Measurements from ENCODE around the gene DGCR2.
A peak's percentile ranks its signal among the peaks of the same experiment; 100 is the strongest.

DGCR2 gene

GRCh38 chr22:19146215-19146968 is 24.2 kb upstream of the DGCR2 start:
- H3K27ac ChIP-seq (ENCODE audit: low read depth, low read length), result no peak overlapping the region
- H3K4me1 ChIP-seq (ENCODE audit: control insufficient read depth in 5 of 5, insufficient read depth in 5 of 5, low read length in 5 of 5), result peaks cover 5 to 21% (median 18%) of the 10 kb centered on the region in 5 donors
- H3K4me3 ChIP-seq (ENCODE audit: low read depth in 1 of 5, low read length in 5 of 5), result no peak overlapping the region
- peaks cover 0 to 2% (median under 1%) of the 10 kb centered on the region in 5 donors for H3K9me3 ChIP-seq (ENCODE audit: control insufficient read depth in 5 of 5, low read length in 5 of 5)
- H3K36me3 ChIP-seq (ENCODE audit: control insufficient read depth in 5 of 5, insufficient read depth in 5 of 5, low read length in 5 of 5), result peaks cover 0 to 12% (median 11%) of the 10 kb centered on the region in 5 donors
- H3K27me3 ChIP-seq (ENCODE audit: control insufficient read depth in 5 of 5, insufficient read depth in 4 of 5, low read length in 5 of 5), result peaks cover 25 to 36% (median 33%) of the 10 kb centered on the region in 5 donors
- H3K9ac ChIP-seq (ENCODE audit: low read length in 5 of 5), result no peak overlapping the region

GRCh38 chr22:19143967-19144400 is 21.8 kb upstream of the DGCR2 start:
- Histone ChIP-seq H3K27me3 (ENCODE audit: control insufficient read depth in 5 of 5, insufficient read depth in 4 of 5, low read length in 5 of 5) (peaks cover 10 to 19% (median 18%) of the 10 kb centered on the region in 5 donors), H3K9me3 (ENCODE audit: control insufficient read depth in 5 of 5, low read length in 5 of 5) (no peaks in the 10 kb centered on the region), H3K4me3 (ENCODE audit: low read depth in 1 of 5, low read length in 5 of 5) (peak overlapping the region; percentile 83 to 96 (median 85)), H3K4me1 (ENCODE audit: control insufficient read depth in 5 of 5, insufficient read depth in 5 of 5, low read length in 5 of 5) (peaks cover 5 to 15% (median 13%) of the 10 kb centered on the region in 5 donors), H3K9ac (ENCODE audit: low read length in 5 of 5) (peak overlapping the region; percentile 73 to 95 (median 84)), H3K36me3 (ENCODE audit: control insufficient read depth in 5 of 5, insufficient read depth in 5 of 5, low read length in 5 of 5) (peaks cover 0 to 36% (median 35%) of the 10 kb centered on the region in 5 donors), H3K27ac (ENCODE audit: low read depth, low read length) (peak overlapping the region; percentile 80)

GRCh38 chr22:19143212-19143611 is 21.0 kb upstream of the DGCR2 start:
- H3K9me3 ChIP-seq (ENCODE audit: control insufficient read depth in 5 of 5, low read length in 5 of 5), result no peaks in the 10 kb centered on the region
- H3K4me3 ChIP-seq (ENCODE audit: low read depth in 1 of 5, low read length in 5 of 5), result peak overlapping the region in 1 of 5 donors; percentile 83
- H3K4me1 ChIP-seq (ENCODE audit: control insufficient read depth in 5 of 5, insufficient read depth in 5 of 5, low read length in 5 of 5), result peaks cover 5 to 13% (median 12%) of the 10 kb centered on the region in 5 donors

GRCh38 chr22:19142394-19142793 is 20.2 kb upstream of the DGCR2 start:
- Histone ChIP-seq H3K9ac (ENCODE audit: low read length in 5 of 5) (no peak overlapping the region), H3K4me3 (ENCODE audit: low read depth in 1 of 5, low read length in 5 of 5) (no peak overlapping the region), H3K27ac (ENCODE audit: low read depth, low read length) (no peak overlapping the region), H3K36me3 (ENCODE audit: control insufficient read depth in 5 of 5, insufficient read depth in 5 of 5, low read length in 5 of 5) (peaks cover 0 to 52% (median 51%) of the 10 kb centered on the region in 5 donors), H3K9me3 (ENCODE audit: control insufficient read depth in 5 of 5, low read length in 5 of 5) (no peaks in the 10 kb centered on the region), H3K4me1 (ENCODE audit: control insufficient read depth in 5 of 5, insufficient read depth in 5 of 5, low read length in 5 of 5) (peaks cover 5 to 13% (median 12%) of the 10 kb centered on the region in 5 donors), H3K27me3 (ENCODE audit: control insufficient read depth in 5 of 5, insufficient read depth in 4 of 5, low read length in 5 of 5) (peaks cover 0 to 3% (median 2%) of the 10 kb centered on the region in 5 donors)

More at GRCh38 chr22:19143212-19143611, 21.0 kb upstream of the DGCR2 start:
- Histone ChIP-seq H3K27ac (ENCODE audit: low read depth, low read length) (no peak overlapping the region), H3K36me3 (ENCODE audit: control insufficient read depth in 5 of 5, insufficient read depth in 5 of 5, low read length in 5 of 5) (peaks cover 0 to 44% (median 43%) of the 10 kb centered on the region in 5 donors), H3K27me3 (ENCODE audit: control insufficient read depth in 5 of 5, insufficient read depth in 4 of 5, low read length in 5 of 5) (peaks cover 3 to 11% (median 10%) of the 10 kb centered on the region in 5 donors), H3K9ac (ENCODE audit: low read length in 5 of 5) (peak overlapping the region in 1 of 5 donors; percentile 95)

GRCh38 chr22:19139974-19140373 is 17.8 kb upstream of the DGCR2 start:
- no peak overlapping the region for H3K27ac ChIP-seq (ENCODE audit: low read depth, low read length)
- peaks cover 5 to 13% (median 12%) of the 10 kb centered on the region in 5 donors for H3K4me1 ChIP-seq (ENCODE audit: control insufficient read depth in 5 of 5, insufficient read depth in 5 of 5, low read length in 5 of 5)
- H3K27me3 ChIP-seq (ENCODE audit: control insufficient read depth in 5 of 5, insufficient read depth in 4 of 5, low read length in 5 of 5), result no peaks in the 10 kb centered on the region
- H3K4me3 ChIP-seq (ENCODE audit: low read depth in 1 of 5, low read length in 5 of 5), result no peak overlapping the region
- peaks cover 0 to 73% (median 69%) of the 10 kb centered on the region in 5 donors for H3K36me3 ChIP-seq (ENCODE audit: control insufficient read depth in 5 of 5, insufficient read depth in 5 of 5, low read length in 5 of 5)
- H3K9me3 ChIP-seq (ENCODE audit: control insufficient read depth in 5 of 5, low read length in 5 of 5), result no peaks in the 10 kb centered on the region
- no peak overlapping the region for H3K9ac ChIP-seq (ENCODE audit: low read length in 5 of 5)

GRCh38 chr22:19139001-19139356 is 16.8 kb upstream of the DGCR2 start:
- Histone ChIP-seq H3K27me3 (ENCODE audit: control insufficient read depth in 5 of 5, insufficient read depth in 4 of 5, low read length in 5 of 5) (no peaks in the 10 kb centered on the region), H3K9me3 (ENCODE audit: control insufficient read depth in 5 of 5, low read length in 5 of 5) (no peaks in the 10 kb centered on the region), H3K9ac (ENCODE audit: low read length in 5 of 5) (no peak overlapping the region), H3K36me3 (ENCODE audit: control insufficient read depth in 5 of 5, insufficient read depth in 5 of 5, low read length in 5 of 5) (peaks cover 0 to 83% (median 79%) of the 10 kb centered on the region in 5 donors), H3K4me3 (ENCODE audit: low read depth in 1 of 5, low read length in 5 of 5) (no peak overlapping the region), H3K4me1 (ENCODE audit: control insufficient read depth in 5 of 5, insufficient read depth in 5 of 5, low read length in 5 of 5) (peaks cover 2 to 9% (median 8%) of the 10 kb centered on the region in 5 donors), H3K27ac (ENCODE audit: low read depth, low read length) (no peak overlapping the region)

GRCh38 chr22:19138217-19139000 is 16.2 kb upstream of the DGCR2 start:
- no peaks in the 10 kb centered on the region for H3K27me3 ChIP-seq (ENCODE audit: control insufficient read depth in 5 of 5, insufficient read depth in 4 of 5, low read length in 5 of 5)
- H3K4me1 ChIP-seq (ENCODE audit: control insufficient read depth in 5 of 5, insufficient read depth in 5 of 5, low read length in 5 of 5), result peaks cover 0 to 3% (median 2%) of the 10 kb centered on the region in 5 donors
- H3K36me3 ChIP-seq (ENCODE audit: control insufficient read depth in 5 of 5, insufficient read depth in 5 of 5, low read length in 5 of 5), result peaks cover 0 to 89% (median 85%) of the 10 kb centered on the region in 5 donors
- peak overlapping the region in 1 of 5 donors; percentile 2 for H3K9ac ChIP-seq (ENCODE audit: low read length in 5 of 5)
- H3K4me3 ChIP-seq (ENCODE audit: low read depth in 1 of 5, low read length in 5 of 5), result no peak overlapping the region
- no peak overlapping the region for H3K27ac ChIP-seq (ENCODE audit: low read depth, low read length)
- H3K9me3 ChIP-seq (ENCODE audit: control insufficient read depth in 5 of 5, low read length in 5 of 5), result no peaks in the 10 kb centered on the region

GRCh38 chr22:19137384-19138216 is 15.4 kb upstream of the DGCR2 start:
- no peaks in the 10 kb centered on the region for H3K4me1 ChIP-seq (ENCODE audit: control insufficient read depth in 5 of 5, insufficient read depth in 5 of 5, low read length in 5 of 5)
- H3K27ac ChIP-seq (ENCODE audit: low read depth, low read length), result no peak overlapping the region
- H3K27me3 ChIP-seq (ENCODE audit: control insufficient read depth in 5 of 5, insufficient read depth in 4 of 5, low read length in 5 of 5), result no peaks in the 10 kb centered on the region
- peak overlapping the region in 1 of 5 donors; percentile 25 for H3K9ac ChIP-seq (ENCODE audit: low read length in 5 of 5)
- no peaks in the 10 kb centered on the region for H3K9me3 ChIP-seq (ENCODE audit: control insufficient read depth in 5 of 5, low read length in 5 of 5)
- H3K36me3 ChIP-seq (ENCODE audit: control insufficient read depth in 5 of 5, insufficient read depth in 5 of 5, low read length in 5 of 5), result peaks cover 0 to 95% (median 93%) of the 10 kb centered on the region in 5 donors
- H3K4me3 ChIP-seq (ENCODE audit: low read depth in 1 of 5, low read length in 5 of 5), result no peak overlapping the region

- H3K4me1 ChIP-seq (ENCODE audit: control insufficient read depth in 5 of 5, insufficient read depth in 5 of 5, low read length in 5 of 5), result no peaks in the 10 kb centered on the region
These were observed 14.7 kb upstream of the DGCR2 start for GRCh38 chr22:19136915-19137314.

More at GRCh38 chr22:19136915-19137314, 14.7 kb upstream of the DGCR2 start:
- H3K36me3 ChIP-seq (ENCODE audit: control insufficient read depth in 5 of 5, insufficient read depth in 5 of 5, low read length in 5 of 5), result peaks cover 0 to 95% (median 92%) of the 10 kb centered on the region in 5 donors
- H3K4me3 ChIP-seq (ENCODE audit: low read depth in 1 of 5, low read length in 5 of 5), result no peak overlapping the region
- H3K9ac ChIP-seq (ENCODE audit: low read length in 5 of 5), result no peak overlapping the region
- peaks cover 0 to 2% (median 0%) of the 10 kb centered on the region in 5 donors for H3K9me3 ChIP-seq (ENCODE audit: control insufficient read depth in 5 of 5, low read length in 5 of 5)
- no peak overlapping the region for H3K27ac ChIP-seq (ENCODE audit: low read depth, low read length)
- no peaks in the 10 kb centered on the region for H3K27me3 ChIP-seq (ENCODE audit: control insufficient read depth in 5 of 5, insufficient read depth in 4 of 5, low read length in 5 of 5)

Data from subcutaneous abdominal adipose tissue (tissue), 5 donors.